Measurements from ENCODE around the gene CARMIL3. TPM values are rescaled to one million over a fixed set of nuclear protein-coding genes. Genes with fewer than 3 reads are reported as not detected.

The CARMIL3 gene
- total and polyA plus RNA-seq, 2 of the 8 experiments (the other 6 are each of a cell fraction or from before 2014, with no cell fraction given): 6.0 to 9.0 TPM

GRCh38 chr14:24115422-24116127 is 63.8 kb downstream of the CARMIL3 start:
- no peak overlapping the region for H2BK120ac ChIP-seq (replicated peaks; ENCODE audit: low read depth, low read length)
- H3K9ac ChIP-seq (replicated peaks in 1 of 4; ENCODE audit: extremely low read depth in 1 of 4, low read depth in 3 of 4, low read length in 3 of 4): peak overlapping the region; percentile 66 to 91 (median 76)
- POLR2A ChIA-PET (ENCODE audit: partially characterized antibody): interaction anchor here (0.6 to 7.1 kb wide), 21 partner anchors 12 to 126 kb away, joined by 3 to 125 read pairs (median 5); partner anchors contain the start of genes CARMIL3, EMC9, FITM1 and IRF9
- peak overlapping the region; percentile 87 to 91 for H3K4me2 ChIP-seq (ENCODE audit: insufficient read depth in 1 of 2, low read depth in 2 of 2, low read length in 2 of 2)
- H2BK20ac ChIP-seq (ENCODE audit: low read length): no peak overlapping the region
- H2BK15ac ChIP-seq (ENCODE audit: low read length): peak overlapping the region; percentile 46; the same call in 1 of the 2 replicates
- peak overlapping the region; percentile 68 to 89 (median 76) for H3K4me3 ChIP-seq (ENCODE audit: extremely low read depth in 1 of 4, insufficient read depth in 2 of 4, low read depth in 3 of 4, low read length in 4 of 4)
- H3K4me1 ChIP-seq (replicated peaks in 1 of 4; ENCODE audit: control insufficient read depth in 3 of 4, insufficient read depth in 4 of 4, low read length in 3 of 4): peaks cover 0 to 4% (median 2%) of the 10 kb centered on the region in 4 experiments; a peak in 5 of 7 replicates
- H4K20me1 ChIP-seq (replicated peaks in 1 of 2; ENCODE audit: control insufficient read depth in 1 of 2, insufficient read depth in 2 of 2, low read length in 2 of 2): peaks cover 0 to 3% of the 10 kb centered on the region in 2 experiments
- no peak overlapping the region; the same call in 1 of the 2 replicates for H3K18ac ChIP-seq (ENCODE audit: extremely low read depth, low read length)
- peaks cover 5% of the 10 kb centered on the region; the same call in 1 of the 2 replicates for H3K79me1 ChIP-seq (ENCODE audit: low read depth, low read length)
- H2BK5ac ChIP-seq (ENCODE audit: low read depth, low read length): 0 out of 2 replicates have a peak overlapping the region, but pooled peaks have one; percentile 41
- H3K27ac ChIP-seq (ENCODE audit: low read depth, low read length): 0 out of 2 replicates have a peak overlapping the region, but pooled peaks have one; percentile 25
- no peak overlapping the region for H3K4ac ChIP-seq (replicated peaks; ENCODE audit: insufficient read length, low read depth, low read length)
- H2BK12ac ChIP-seq (ENCODE audit: low read depth, low read length): no peak overlapping the region
- TF ChIP-seq CEBPB (IDR thresholded peaks at IDR 0.05; ENCODE audit: low read depth, low read length): no peak
- TF ChIP-seq SAP30 (IDR thresholded peaks at IDR 0.05; ENCODE audit: insufficient read depth, insufficient replicate concordance, low read length): peak; percentile 28
- 0 out of 4 replicates have a peak, but pooled peaks of 1 of the 2 experiments have one; percentile 62 for TF ChIP-seq SIN3A (conservative IDR thresholded peaks at IDR 0.05 in 1 of 2, IDR thresholded peaks at IDR 0.05 in 1 of 2; ENCODE audit: low read depth in 1 of 2, low read length in 2 of 2)
- H3K79me2 ChIP-seq (ENCODE audit: control insufficient read depth in 1 of 2, insufficient read depth in 2 of 2, low read length in 2 of 2): peaks cover 0 to 10% of the 10 kb centered on the region in 2 experiments; a peak in 2 of 4 replicates
- H3K14ac ChIP-seq (ENCODE audit: insufficient read length): no peak overlapping the region
- CTCF ChIA-PET (ENCODE audit: partially characterized antibody): interaction anchor here (0.7 to 2.7 kb wide), 11 partner anchors 14 to 485 kb away, joined by 3 to 20 read pairs (median 6); partner anchors contain the start of genes EMC9, IRF9, PCK2 and RNF31
- H3K23ac ChIP-seq (ENCODE audit: insufficient read length): no peak overlapping the region
- DNase-seq (ENCODE audit: low read depth in 1 of 2, low spot score in 2 of 2): no peak
- H3K56ac ChIP-seq (replicated peaks; ENCODE audit: insufficient read length, low read depth, low read length): no peak overlapping the region
- no peak overlapping the region for H4K8ac ChIP-seq (ENCODE audit: extremely low read depth, insufficient read depth, low read length)
- FAIRE-seq: no peak
- H2AK5ac ChIP-seq (ENCODE audit: low read depth, low read length): no peak overlapping the region; the same call in 1 of the 2 replicates
- peaks cover 9 to 28% (median 23%) of the 10 kb centered on the region in 4 experiments for H3K36me3 ChIP-seq (ENCODE audit: control insufficient read depth in 2 of 4, insufficient read depth in 4 of 4, low read length in 3 of 4)
- peaks cover 7% of the 10 kb centered on the region for H3K23me2 ChIP-seq (ENCODE audit: low read depth, low read length)
- H2AFZ ChIP-seq (ENCODE audit: low read length): peak overlapping the region; percentile 81; the same call in 1 of the 2 replicates
- H4K91ac ChIP-seq (replicated peaks; ENCODE audit: insufficient read length, low read length): no peak overlapping the region
- H3K9me3 ChIP-seq (ENCODE audit: insufficient read depth in 2 of 2, low read depth in 1 of 2, low read length in 1 of 2): no peaks in the 10 kb centered on the region
- 7% methylated on average over 14 of the region's 14 CpGs; no CpG with 5 or more reads in 1 of the 2 experiments for WGBS, 2 experiments (ENCODE audit: extremely low coverage in 1 of 2, insufficient coverage in 1 of 2, insufficient read length in 1 of 2, insufficient replicate concordance in 2 of 2, low coverage in 1 of 2, low lambda C conversion rate in 2 of 2, missing lambda C conversion rate in 1 of 2)
- no peak overlapping the region for H4K5ac ChIP-seq (ENCODE audit: insufficient read length, low read depth, low read length)
- no peaks in the 10 kb centered on the region for H3K27me3 ChIP-seq (replicated peaks in 1 of 4; ENCODE audit: control insufficient read depth in 3 of 4, extremely low read depth in 1 of 4, insufficient read depth in 3 of 4, low read length in 3 of 4)

Measured in H1 (cell line).